GM18505 (cell line): Measurements from ENCODE around the gene ATP8B4.
"Not testable (repeated sequence)": the region's sequence is repeated elsewhere in the genome, so short reads cannot be mapped to it uniquely, and the experiment has no call there.

Source experiments
- ATAC-seq: cut with Tn5 transposase; IDR thresholded peaks from one replicate; pipeline ENCODE4 v1.9.1; 2021; ENCODE audit not compliant: unreplicated experiment
- POLR2A ChIP-seq: IDR thresholded peaks from 4 replicates; pipeline ENCODE4 v1.6.1; 2011; ENCODE audit warnings: borderline replicate concordance; ENCODE audit not compliant: insufficient read depth, insufficient read length; ENCODE audit errors: extremely low read depth

The ATP8B4 gene

GRCh38 chr15:49987198-49987785, 131.7 kb downstream of the ATP8B4 start:
- ATAC-seq, result no peak
- TF ChIP-seq POLR2A, result no peak

GRCh38 chr15:49986326-49986725, 132.7 kb downstream of the ATP8B4 start:
- ATAC-seq, result no peak
- TF ChIP-seq POLR2A, result no peak

GRCh38 chr15:49985463-49985862, 133.6 kb downstream of the ATP8B4 start:
- ATAC-seq, result no peak
- no peak for TF ChIP-seq POLR2A

- ATAC-seq, result no peak
- TF ChIP-seq POLR2A, result no peak
These were observed 134.6 kb downstream of the ATP8B4 start for GRCh38 chr15:49984436-49984835.

GRCh38 chr15:49982584-49982983, 136.4 kb downstream of the ATP8B4 start:
- ATAC-seq, result no peak
- no peak for TF ChIP-seq POLR2A

GRCh38 chr15:49979705-49980382, 139.2 kb downstream of the ATP8B4 start:
- no peak for TF ChIP-seq POLR2A
- ATAC-seq, result no peak

GRCh38 chr15:49978121-49978520, 140.9 kb downstream of the ATP8B4 start:
- no peak for TF ChIP-seq POLR2A
- no peak for ATAC-seq

GRCh38 chr15:49977306-49977705, 141.7 kb downstream of the ATP8B4 start:
- no peak for ATAC-seq
- TF ChIP-seq POLR2A, result no peak

- TF ChIP-seq POLR2A, result no peak
- no peak for ATAC-seq
These were observed 154.5 kb downstream of the ATP8B4 start for GRCh38 chr15:49964551-49964950.

- no peak for TF ChIP-seq POLR2A
- no peak for ATAC-seq
These were observed 155.0 kb downstream of the ATP8B4 start for GRCh38 chr15:49964061-49964460.

GRCh38 chr15:49963033-49963772, 155.8 kb downstream of the ATP8B4 start:
- not testable (repeated sequence) for ATAC-seq

- TF ChIP-seq POLR2A, result no peak
- no peak for ATAC-seq
These were observed 156.9 kb downstream of the ATP8B4 start for GRCh38 chr15:49962044-49962602.

- ATAC-seq, result no peak
- no peak for TF ChIP-seq POLR2A
These were observed 165.6 kb downstream of the ATP8B4 start for GRCh38 chr15:49953421-49953820.

GRCh38 chr15:49946681-49947080, 172.4 kb downstream of the ATP8B4 start:
- TF ChIP-seq POLR2A, result no peak

More at GRCh38 chr15:49946681-49947080, 172.4 kb downstream of the ATP8B4 start:
- no peak for ATAC-seq
